HG02885 (cell line): ENCODE results near the gene ATXN1.

ENCODE experiments used
- ATAC-seq: cut with Tn5 transposase; IDR thresholded peaks from one replicate; pipeline ENCODE4 v1.9.1; 2021; ENCODE audit warnings: mild to moderate bottlenecking; ENCODE audit not compliant: unreplicated experiment, poor library complexity

ATXN1 gene

GRCh38 chr6:16749516-16750485, 11.5 kb downstream of the ATXN1 start:
- no peak for ATAC-seq

GRCh38 chr6:16748025-16748319, 13.3 kb downstream of the ATXN1 start:
- no peak for ATAC-seq

GRCh38 chr6:16747232-16748024, 13.8 kb downstream of the ATXN1 start:
- ATAC-seq, result no peak

GRCh38 chr6:16746812-16747211, 14.4 kb downstream of the ATXN1 start:
- ATAC-seq, result no peak

- no peak for ATAC-seq
These were observed 14.9 kb downstream of the ATXN1 start for GRCh38 chr6:16746401-16746800.

- ATAC-seq, result no peak
These were observed 17.5 kb downstream of the ATXN1 start for GRCh38 chr6:16743664-16744210.

GRCh38 chr6:16742116-16742515, 19.1 kb downstream of the ATXN1 start:
- ATAC-seq, result no peak

GRCh38 chr6:16741112-16742016, 19.9 kb downstream of the ATXN1 start:
- no peak for ATAC-seq

- ATAC-seq, result no peak
These were observed 21.2 kb downstream of the ATXN1 start for GRCh38 chr6:16740097-16740496.

- ATAC-seq, result no peak
These were observed 21.9 kb downstream of the ATXN1 start for GRCh38 chr6:16739329-16739801.

- no peak for ATAC-seq
These were observed 23.3 kb downstream of the ATXN1 start for GRCh38 chr6:16737925-16738324.

GRCh38 chr6:16736856-16737775, 24.1 kb downstream of the ATXN1 start:
- ATAC-seq, result no peak

GRCh38 chr6:16735014-16735413, 26.2 kb downstream of the ATXN1 start:
- no peak for ATAC-seq

GRCh38 chr6:16733085-16733484, 28.2 kb downstream of the ATXN1 start:
- no peak for ATAC-seq

- peak; percentile 99 for ATAC-seq
These were observed 29.7 kb downstream of the ATXN1 start for GRCh38 chr6:16731478-16732051.

- ATAC-seq, result no peak
These were observed 30.4 kb downstream of the ATXN1 start for GRCh38 chr6:16730738-16731477.

- ATAC-seq, result no peak
These were observed 31.5 kb downstream of the ATXN1 start for GRCh38 chr6:16729744-16730143.

- no peak for ATAC-seq
These were observed 32.0 kb downstream of the ATXN1 start for GRCh38 chr6:16729183-16729691.
